Endometrium (tissue), 2 donors: ENCODE results near the gene KLHL10.
"Not testable (repeated sequence)": the region's sequence is repeated elsewhere in the genome, so short reads cannot be mapped to it uniquely, and the experiment has no call there.

Source experiments
- FAIRE-seq: peaks from 2 replicates; lab custom pipeline; 2012; peaks lifted over from hg19 to GRCh38; lab: Jason Lieb, UNC
- donor health status: control.
- donor health status: control.

Gene KLHL10

DNA sequence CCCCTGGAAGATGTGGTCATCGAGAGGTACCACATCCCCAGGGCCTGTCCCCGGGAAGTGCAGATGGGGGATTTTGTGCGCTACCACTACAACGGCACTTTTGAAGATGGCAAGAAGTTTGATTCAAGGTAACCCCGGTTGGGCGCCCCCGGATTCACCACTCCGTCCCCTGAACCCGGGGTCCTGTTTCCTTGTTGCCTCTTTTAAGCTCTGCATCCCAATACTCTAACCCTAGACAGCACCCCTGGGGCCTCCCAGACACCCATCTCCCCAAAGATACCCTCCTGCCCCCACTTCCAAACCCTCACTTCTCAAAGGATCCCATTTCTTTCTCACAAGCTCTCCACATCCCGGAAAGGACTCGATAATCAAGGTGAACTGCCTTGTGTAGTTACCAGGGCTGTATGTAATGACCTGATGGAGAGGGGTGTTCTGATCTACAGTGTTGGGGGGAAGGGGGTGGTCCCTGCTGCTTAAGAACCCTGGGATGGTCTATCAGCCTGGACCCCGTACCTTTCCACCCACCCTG, 24.4 kb upstream of the KLHL10 start:
- no peak for FAIRE-seq

DNA sequence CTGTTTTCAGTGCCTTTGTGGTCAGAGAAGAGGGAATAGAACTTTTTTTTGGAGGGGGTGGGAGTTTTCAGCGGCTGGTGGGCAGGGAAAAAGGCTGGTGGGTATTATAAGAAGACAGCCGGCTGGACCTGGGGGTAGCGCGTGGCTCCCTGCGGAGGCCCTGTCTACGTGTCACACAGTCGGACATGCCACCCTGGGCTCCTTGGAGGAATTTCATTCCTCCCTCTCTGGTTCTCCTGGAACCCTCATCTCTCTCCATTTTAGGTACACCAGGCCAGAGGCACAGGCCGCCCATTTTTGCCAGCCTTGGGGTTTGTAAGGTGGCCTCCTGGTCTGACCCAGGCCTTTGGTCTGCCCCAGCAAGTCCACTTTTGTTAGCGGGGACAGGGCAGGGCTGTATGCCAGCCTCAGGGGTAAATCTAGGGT, 23.9 kb upstream of the KLHL10 start:
- FAIRE-seq: no peak

DNA sequence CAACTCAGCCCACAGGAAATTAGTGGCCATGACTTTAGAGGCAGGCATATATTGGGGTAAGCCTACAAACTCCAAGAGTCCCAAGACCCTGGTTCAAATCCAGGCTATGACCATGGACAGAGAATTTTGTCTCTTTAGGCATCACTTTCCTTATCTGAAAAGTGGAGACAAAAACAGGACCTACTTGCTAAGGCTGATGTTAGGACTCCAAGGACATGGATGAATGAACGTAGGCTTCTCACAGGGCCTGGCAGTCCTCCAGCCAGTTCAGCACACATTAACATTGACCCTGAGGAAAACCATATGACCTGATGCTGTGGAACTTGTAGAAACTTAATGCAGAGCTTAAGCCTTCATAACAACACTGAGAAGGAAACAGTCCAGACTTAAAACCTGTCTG, 23.4 kb upstream of the KLHL10 start:
- no peak for FAIRE-seq

DNA sequence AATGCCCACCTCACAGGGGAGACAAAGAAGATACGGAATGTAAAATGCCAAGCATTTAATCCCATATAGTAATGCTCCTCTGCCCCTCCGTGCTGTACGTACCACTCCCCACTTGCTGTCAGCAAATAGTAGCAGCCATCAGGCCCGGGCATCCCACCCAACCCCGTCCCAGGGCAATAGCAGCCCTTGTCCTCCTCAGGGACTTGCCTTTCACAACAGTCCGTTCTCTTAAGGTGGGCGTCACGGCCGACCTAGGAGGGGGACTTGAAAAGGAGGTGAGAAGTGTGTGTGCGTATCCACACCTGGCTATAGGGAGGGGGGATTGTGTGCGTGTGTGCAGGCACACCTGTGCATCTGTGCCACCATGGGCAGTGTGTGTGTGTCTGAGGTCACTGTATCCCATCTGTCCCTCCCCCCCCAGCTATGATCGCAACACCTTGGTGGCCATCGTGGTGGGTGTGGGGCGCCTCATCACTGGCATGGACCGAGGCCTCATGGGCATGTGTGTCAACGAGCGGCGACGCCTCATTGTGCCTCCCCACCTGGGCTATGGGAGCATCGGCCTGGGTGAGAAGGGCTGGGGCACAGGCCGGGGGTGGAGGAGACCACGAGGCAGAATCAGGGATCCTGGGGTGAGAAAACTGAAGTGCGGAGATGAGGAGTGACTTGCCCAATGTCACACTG, 20.8 kb upstream of the KLHL10 start:
- FAIRE-seq: no peak

DNA sequence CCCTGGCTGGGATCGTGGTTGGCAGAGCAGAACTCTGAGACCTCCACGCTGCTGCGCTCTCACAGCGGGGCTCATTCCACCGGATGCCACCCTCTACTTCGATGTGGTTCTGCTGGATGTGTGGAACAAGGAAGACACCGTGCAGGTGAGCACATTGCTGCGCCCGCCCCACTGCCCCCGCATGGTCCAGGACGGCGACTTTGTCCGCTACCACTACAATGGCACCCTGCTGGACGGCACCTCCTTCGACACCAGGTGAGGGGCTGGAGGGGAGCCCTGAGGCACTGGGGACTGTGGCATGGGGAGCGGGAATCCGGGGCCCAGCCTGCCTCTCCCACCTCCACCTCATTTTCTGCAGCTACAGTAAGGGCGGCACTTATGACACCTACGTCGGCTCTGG, 19.6 kb upstream of the KLHL10 start:
- FAIRE-seq: no peak

DNA sequence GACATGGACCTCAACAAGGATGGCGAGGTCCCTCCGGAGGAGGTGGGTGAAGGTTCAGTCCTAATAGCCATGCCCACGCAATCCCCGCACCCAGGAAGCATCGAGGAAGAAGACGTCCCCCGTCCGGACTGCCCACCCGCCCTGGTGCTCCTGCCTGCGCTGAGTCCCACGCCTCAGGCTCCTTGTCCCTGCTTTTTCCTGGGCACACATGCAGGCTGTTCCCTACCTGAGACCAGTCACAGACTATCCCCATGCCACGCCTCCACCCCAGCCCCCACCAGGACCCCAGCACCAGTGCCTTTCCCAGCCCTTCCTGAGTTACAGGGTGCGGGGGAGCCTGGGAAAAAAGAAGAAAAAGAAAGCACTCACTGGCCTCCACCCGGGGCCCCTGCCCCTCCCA, 15.8 kb upstream of the KLHL10 start:
- FAIRE-seq: no peak

DNA sequence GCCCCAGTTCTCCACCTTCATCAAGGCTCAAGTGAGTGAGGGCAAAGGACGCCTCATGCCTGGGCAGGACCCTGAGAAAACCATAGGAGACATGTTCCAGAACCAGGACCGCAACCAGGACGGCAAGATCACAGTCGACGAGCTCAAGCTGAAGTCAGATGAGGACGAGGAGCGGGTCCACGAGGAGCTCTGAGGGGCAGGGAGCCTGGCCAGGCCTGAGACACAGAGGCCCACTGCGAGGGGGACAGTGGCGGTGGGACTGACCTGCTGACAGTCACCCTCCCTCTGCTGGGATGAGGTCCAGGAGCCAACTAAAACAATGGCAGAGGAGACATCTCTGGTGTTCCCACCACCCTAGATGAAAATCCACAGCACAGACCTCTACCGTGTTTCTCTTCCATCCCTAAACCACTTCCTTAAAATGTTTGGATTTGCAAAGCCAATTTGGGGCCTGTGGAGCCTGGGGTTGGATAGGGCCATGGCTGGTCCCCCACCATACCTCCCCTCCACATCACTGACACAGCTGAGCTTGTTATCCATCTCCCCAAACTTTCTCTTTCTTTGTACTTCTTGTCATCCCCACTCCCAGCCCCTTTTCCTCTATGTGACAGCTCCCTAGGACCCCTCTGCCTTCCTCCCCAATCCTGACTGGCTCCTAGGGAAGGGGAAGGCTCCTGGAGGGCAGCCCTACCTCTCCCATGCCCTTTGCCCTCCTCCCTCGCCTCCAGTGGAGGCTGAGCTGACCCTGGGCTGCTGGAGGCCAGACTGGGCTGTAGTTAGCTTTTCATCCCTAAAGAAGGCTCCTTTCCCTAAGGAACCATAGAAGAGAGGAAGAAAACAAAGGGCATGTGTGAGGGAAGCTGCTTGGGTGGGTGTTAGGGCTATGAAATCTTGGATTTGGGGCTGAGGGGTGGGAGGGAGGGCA, 15.1 kb upstream of the KLHL10 start:
- no peak for FAIRE-seq

DNA sequence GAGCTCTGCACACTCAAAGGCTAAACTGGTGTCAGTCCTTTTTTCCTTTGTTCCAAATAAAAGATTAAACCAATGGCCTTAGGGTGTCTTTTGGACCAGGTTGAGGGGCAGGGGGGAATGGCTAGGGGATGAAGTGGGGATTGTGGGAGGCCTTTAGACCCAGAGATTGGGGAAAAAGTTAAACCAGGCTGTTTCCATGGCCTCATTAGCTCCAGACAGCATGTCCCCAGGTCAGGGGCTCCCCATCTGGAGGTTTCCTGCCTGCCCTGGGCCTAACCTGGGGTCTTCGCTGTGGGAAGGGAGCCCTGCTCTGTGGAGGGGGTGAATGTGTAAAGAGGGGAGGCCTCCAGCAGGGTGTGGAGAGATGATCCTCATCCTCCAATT, 14.5 kb upstream of the KLHL10 start:
- FAIRE-seq: no peak

DNA sequence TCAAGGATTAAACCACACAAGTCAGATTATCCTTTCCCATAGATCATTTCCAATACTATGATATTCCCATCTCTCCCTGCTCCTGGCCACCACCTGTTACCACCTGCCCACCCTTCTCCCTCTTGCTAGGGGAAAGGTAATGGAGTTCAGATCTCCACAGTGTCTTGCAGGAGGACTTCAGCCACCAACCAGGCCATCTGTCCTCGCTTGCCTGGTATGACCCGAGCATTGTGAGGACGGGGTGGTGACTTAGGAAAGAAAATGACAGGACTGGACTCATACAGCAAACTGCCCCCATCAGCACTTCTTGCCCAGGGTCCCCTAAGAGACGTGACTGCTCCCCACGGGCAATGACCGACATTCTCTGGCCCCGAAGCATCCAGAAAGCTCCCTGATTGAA, 14.0 kb upstream of the KLHL10 start:
- no peak for FAIRE-seq

DNA sequence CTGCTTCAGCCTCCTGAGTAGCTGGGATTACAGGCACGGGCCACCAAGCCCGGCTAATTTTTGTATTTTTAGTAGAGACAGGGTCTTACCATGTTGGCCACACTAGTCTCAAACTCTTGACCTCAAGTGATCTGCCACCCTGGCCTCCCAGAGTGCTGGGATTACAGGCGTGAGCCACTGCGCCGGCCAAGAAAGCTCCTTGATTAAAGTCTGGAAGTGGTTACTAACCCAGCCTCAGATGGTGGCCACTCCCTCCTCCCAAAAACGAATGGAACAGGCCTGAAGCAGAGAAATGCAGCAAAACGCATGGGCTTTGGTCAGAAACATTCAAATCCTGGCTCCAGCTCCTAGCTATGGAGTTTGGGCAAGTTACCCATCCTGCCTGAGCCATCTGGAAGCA, 13.5 kb upstream of the KLHL10 start:
- no peak for FAIRE-seq

DNA sequence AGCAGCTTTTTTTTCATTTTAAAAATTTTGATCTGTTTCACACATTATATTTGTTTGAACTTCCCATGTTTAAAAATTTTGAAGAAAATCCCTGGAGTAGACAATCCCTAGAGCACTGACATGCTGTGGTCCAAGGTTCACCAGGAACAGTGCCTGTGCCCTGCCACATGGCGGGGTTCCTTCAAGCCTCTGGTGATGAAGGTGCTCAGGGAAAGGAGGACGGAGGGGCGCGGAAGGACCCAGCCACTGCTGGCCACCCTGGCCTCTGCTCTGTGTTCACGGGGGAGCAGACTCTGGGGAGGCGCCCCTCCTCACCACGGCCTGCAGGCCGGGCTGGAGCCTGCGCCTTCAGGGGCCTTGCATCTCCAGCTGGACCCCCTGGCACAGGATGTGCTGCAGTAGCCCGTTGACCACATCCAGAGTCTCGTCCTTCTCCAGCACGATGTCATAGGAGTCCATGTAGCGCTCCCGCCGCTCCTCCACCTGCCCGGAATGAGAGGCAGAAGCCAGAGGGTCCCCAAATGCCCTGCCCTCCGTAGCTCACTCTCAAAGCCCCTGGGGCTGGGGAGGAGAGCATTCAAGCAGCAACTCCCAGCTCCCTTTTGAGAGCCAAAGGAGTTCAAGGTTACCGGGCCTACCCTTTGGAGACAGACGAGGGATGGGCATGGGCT, 12.3 kb upstream of the KLHL10 start:
- no peak for FAIRE-seq

DNA sequence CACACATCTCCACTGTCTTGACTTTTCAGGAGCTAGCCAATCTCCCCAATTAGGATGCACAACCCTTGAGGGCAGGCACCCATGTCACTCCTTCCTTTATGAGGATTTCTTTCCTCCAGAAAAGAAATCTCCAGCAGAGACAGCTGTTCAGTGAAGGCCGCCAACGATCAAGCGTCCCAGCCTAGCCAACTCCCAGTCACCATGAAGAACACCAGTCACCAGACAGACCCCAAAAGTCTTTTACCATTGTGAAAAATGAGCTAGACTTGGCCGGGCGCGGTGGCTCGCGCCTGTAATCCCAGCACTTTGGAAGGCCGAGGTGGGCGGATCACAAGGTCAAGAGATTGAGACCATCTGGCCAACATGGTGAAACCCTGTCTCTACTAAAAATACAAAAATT, 7.7 kb upstream of the KLHL10 start:
- FAIRE-seq: not testable (repeated sequence)

DNA sequence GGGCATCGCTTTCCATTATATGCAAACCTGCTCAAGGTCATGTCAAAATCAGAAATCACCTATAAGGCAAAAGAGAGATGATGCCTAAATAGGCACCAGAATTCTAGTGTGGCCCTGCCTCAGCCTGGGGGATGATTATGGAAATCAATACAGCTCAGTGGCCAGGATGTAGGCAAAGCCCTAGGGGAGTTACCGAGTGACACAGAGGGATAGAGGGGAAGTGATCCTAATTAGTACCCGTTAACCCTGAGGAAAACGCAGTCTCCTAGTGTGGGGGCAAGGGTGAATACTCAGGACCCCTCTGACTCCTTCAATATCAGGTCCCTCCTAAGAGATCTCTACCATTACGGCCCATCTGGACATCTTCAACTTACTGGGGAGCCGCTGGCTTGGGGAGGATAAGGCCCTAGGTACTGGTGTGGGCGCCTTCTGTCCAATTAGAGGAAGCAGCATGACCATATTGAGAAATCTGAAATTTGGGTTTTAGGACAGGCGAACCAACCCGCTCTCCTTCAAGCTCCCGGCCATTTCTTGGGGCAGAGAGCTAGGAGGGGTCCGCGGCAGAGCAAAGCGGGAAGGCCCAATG, 2.3 kb upstream of the KLHL10 start:
- FAIRE-seq: no peak

DNA sequence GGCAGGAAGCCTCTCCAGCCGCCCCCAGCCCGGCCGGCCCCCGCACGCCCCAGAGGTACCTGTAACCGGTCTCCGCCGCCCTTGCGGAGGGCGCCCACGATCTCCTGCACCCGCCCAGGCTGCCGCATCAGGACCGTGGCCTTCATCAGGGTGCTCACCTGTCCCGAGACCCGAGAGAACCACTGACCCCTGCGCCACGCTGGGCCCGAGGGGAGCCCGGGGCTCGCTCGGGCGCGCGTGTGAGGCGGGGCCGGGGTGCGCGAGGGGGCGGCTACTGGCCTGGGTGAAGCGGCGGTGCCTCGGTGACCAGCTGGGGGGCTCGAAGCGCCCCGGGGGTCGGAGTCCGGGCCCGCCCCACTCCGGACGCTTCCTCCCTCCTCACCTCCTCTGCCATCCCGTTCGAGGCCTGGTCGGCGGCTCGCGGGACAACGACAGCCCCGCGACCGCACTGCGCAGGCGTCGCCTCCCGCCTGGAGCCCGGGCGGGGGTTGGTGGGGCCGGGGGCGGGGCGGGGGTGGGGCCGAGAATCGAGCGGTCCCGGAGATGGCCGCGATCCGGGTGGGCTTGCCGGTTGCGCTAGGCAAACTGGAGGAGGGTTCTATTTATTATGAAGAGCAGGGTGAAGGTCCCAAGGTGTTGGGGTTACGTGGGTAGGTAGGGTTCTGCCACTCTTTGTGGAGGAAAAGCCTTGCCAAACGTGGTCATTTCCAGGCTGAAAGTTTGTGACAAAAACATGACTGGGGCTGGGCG, 1.6 kb upstream of the KLHL10 start, which contains the start of gene NT5C3B:
TSS of gene NT5C3B (minus strand) at position 433 of the 750 bp plus-strand sequence. CDS start at position 394, 39 bp downstream.
- FAIRE-seq: no peak

DNA sequence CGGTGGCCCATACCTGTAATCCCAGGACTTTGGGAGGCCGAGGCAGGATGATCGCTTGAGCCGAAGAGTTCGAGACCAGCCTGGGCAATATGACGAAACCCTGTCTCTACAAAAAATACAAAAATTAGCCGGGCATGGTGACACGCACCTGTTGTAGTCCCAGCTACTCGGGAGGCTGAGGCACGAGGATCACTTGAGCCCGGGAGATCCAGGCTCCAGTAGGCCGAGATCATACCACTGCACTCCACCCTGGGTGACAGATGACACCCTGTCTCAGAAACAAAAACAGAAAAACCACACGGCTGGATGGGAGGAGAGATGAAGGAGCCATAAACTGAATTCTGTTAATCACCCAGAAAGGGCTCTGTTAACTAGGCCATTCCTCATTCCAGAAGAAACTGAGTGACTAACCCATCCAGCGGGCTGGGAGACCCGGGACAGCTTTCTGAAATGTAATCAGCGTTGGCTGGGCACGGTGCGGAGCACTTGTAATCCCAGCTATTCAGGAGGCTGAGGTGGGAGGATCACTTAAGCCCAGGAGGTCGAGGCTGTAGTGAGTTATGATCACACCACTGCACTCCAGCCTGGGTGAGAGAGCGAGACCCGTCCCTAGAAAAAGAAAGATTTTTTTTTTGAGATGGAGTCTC, 952 bp upstream of the KLHL10 start:
- FAIRE-seq: no peak

DNA sequence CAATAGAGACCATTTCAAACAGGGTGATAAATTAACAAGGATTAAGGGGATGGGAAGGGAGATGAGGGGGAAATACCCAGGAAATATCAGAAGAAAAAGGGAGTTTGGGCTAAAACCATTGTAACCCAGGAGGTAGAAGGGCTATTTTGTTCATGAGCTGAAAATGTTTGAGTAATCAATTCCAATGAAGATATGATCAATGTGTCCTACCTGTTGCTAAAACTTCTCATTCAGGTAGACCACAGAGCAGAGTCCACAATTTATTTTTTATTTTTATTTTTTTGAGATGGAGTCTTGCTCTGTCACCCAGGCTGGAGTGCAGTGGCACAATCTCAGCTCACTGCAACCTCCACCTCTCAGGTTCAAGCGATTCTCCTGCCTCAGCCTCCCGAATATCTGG, 1.8 kb downstream of the KLHL10 start:
- not testable (repeated sequence) for FAIRE-seq

DNA sequence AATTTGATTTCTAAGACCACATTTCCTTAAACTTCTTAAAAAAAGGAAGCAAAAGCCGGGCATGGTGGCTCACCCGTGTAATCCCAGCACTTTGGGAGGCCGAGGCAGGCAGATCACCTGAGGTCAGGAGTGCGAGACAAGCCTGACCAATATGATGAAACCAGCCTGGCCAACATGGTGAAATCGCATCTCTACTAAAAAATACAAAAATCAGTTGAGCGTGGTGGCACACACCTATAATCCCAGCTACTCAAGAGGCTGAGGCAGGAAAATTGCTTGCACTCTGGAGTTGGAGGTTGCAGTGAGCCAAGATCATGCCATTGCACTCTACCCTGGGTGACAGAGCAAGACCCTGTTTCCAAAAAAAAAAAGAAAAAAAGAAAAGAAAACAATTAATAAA, 3.2 kb downstream of the KLHL10 start:
- FAIRE-seq: not testable (repeated sequence)

DNA sequence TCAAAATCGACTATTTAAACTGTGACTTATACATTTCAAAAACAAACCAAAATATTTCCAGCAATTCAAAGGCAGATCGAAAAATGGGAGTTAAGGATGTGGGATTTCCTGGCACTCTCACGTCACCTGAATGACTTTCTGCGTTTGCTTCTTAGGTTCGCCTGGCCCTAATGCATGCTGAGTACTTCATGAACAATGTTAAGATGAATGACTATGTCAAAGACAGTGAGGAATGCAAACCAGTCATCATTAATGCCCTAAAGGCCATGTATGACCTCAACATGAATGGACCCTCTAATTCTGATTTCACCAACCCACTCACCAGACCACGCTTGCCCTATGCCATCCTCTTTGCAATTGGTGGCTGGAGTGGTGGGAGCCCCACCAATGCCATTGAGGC, 7.3 kb downstream of the KLHL10 start:
- FAIRE-seq: no peak

DNA sequence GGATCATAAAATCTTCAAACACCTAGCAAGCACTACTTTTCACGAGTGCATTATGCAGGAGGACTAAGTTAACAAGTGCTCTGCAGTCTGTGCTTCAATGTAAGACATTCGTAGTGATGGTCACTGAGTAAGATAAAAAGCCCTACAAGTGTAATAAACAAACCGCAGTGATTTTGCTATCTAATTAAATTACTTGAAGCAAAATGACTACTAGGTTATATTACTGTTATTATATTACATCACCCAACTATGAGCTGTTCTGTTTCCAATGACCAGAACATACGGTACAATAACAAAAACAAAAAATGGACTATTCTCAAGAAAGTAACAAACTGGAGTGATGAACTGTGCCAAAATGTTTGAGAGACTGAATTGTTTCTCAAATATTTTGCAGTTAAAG, 11.2 kb downstream of the KLHL10 start:
- FAIRE-seq: no peak

DNA sequence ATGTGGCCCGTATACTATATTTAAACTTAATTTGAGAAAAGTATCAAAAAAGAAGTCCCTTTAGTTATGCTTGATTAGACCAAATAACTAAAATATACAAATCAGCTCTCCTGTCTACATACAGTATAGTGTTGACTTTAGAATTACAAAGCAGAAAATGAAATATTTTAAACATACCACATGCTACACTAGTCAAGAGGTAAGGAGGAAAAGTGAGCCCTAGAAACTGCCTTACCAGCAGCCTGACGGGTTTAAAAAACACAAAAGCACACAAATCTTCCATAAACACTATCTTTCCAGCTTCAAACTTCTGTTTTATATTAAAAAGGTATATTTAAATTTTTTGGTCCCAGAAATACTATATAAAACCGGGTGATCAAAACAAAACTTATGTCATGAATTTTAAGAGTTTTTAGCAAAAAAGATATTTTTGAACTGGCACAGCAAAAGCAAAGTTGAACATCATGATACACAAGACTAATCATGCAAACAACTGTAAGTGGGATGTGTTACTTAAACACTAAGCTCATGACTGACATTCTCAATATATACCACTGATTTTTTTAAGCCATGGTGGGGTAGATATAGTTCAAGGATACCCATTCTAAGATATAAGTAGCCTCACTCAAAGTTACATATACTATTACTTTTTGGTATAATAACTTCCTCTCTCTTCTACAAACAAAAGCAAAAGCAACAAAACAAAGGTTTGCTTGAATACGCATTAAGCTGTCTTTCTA, 11.8 kb downstream of the KLHL10 start:
- FAIRE-seq: no peak
